SH-SY5Y (cell line): ENCODE data around the gene CPLANE1.

Experiments
- GATA2 ChIP-seq: IDR thresholded peaks from 2 replicates; pipeline ENCODE4 v1.6.1; 2011; ENCODE audit warnings: mild to moderate bottlenecking, low read depth, low read length
- GATA3 ChIP-seq: IDR thresholded peaks from 2 replicates; pipeline ENCODE4 v1.6.1; 2011; ENCODE audit warnings: low read depth, mild to moderate bottlenecking, low read length, moderate library complexity

DNA sequence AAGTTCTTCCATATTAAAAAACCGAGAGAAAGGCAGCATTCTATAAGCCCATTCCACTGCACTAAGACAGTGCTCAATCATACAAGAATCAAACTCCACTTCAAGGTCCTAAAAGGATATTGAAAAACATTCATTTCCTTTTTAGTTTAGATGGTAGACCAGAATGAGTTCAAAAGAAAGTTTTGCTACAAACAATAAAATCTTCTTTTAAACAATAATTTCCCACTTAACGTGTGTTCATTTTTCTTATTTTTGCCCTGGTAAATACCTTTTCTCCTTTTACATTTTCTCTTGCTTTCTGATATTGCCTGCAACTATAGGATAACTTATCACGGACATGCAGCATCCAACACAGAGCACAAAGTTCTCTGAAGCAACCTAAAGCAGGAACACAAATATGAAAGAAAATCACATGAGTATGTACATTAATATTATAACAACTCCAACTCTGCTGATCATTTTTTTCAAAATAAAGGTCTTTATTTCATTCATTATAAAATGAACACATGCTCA lies 61.7 kb downstream of the CPLANE1 start:
- no peak for TF ChIP-seq GATA2
- no peak for TF ChIP-seq GATA3
